KMS-11 (cell line): ENCODE results near the gene FYN.

Experiments used
- H2AFZ ChIP-seq: fragments of 200-600 bp; sonication (generic); 2 replicates; pipeline ENCODE4 v1.6.1; 2016; ENCODE audit warnings: antibody characterized with exemption, mixed run types, low read depth
- H3K27ac ChIP-seq: fragments of 200-600 bp; sonication (generic); 2 replicates; pipeline ENCODE4 v1.6.1; 2016; ENCODE audit warnings: mild to moderate bottlenecking, mixed run types
- H3K27me3 ChIP-seq: fragments of 200-600 bp; sonication (generic); 2 replicates; pipeline ENCODE4 v1.6.1; 2017; ENCODE audit warnings: mild to moderate bottlenecking, low read depth, mixed run types, moderate library complexity; ENCODE audit not compliant: insufficient read depth
- H3K36me3 ChIP-seq: fragments of 200-600 bp; sonication (generic); 2 replicates; pipeline ENCODE4 v1.6.1; 2017; ENCODE audit warnings: mild to moderate bottlenecking, mixed run types; ENCODE audit not compliant: insufficient read depth
- H3K4me1 ChIP-seq: fragments of 200-600 bp; sonication (generic); 2 replicates; pipeline ENCODE4 v1.6.1; 2016; ENCODE audit warnings: mild to moderate bottlenecking, low read depth, mixed run types; ENCODE audit not compliant: poor library complexity, severe bottlenecking
- H3K4me2 ChIP-seq: fragments of 200-600 bp; sonication (generic); 2 replicates; pipeline ENCODE4 v1.7.0; 2016; ENCODE audit warnings: mild to moderate bottlenecking, mixed run types
- H3K4me3 ChIP-seq: fragments of 200-600 bp; sonication (generic); IDR thresholded peaks from 2 replicates; pipeline ENCODE4 v1.6.1; 2017; ENCODE audit warnings: low read depth, low read length, mixed read lengths; ENCODE audit not compliant: insufficient read depth
- H3K79me2 ChIP-seq: fragments of 200-600 bp; sonication (generic); 2 replicates; pipeline ENCODE4 v1.6.1; 2016; ENCODE audit warnings: low read depth, mixed run types; ENCODE audit not compliant: insufficient read depth
- H3K9ac ChIP-seq: fragments of 200-600 bp; sonication (generic); 2 replicates; pipeline ENCODE4 v1.6.1; 2016; ENCODE audit warnings: mild to moderate bottlenecking, mixed run types
- H4K20me1 ChIP-seq: fragments of 200-600 bp; sonication (generic); 2 replicates; pipeline ENCODE4 v1.6.1; 2016; ENCODE audit warnings: mild to moderate bottlenecking, mixed run types; ENCODE audit not compliant: insufficient read depth
- CTCF ChIP-seq: fragments of 200-600 bp; sonication (generic); conservative IDR thresholded peaks from 2 replicates; pipeline ENCODE4 v1.6.1; 2017; ENCODE audit warnings: low read depth, mild to moderate bottlenecking, antibody characterized with exemption, low read length, moderate library complexity, mixed read lengths

The FYN gene

GRCh38 chr6:111824608-111825337 is 48.5 kb downstream of the FYN start:
- H3K27ac ChIP-seq, result no peak overlapping the region
- H3K4me3 ChIP-seq, result no peak overlapping the region
- H3K79me2 ChIP-seq, result no peaks in the 10 kb centered on the region
- H3K4me1 ChIP-seq, result peaks cover 16% of the 10 kb centered on the region
- no peak overlapping the region for H3K9ac ChIP-seq
- H4K20me1 ChIP-seq, result no peaks in the 10 kb centered on the region
- TF ChIP-seq CTCF, result no peak
- no peak overlapping the region for H2AFZ ChIP-seq
- no peak overlapping the region for H3K4me2 ChIP-seq
- H3K36me3 ChIP-seq, result no peaks in the 10 kb centered on the region
- no peaks in the 10 kb centered on the region for H3K27me3 ChIP-seq

GRCh38 chr6:111823831-111824607 is 49.2 kb downstream of the FYN start:
- Histone ChIP-seq H3K4me3 (no peak overlapping the region), H3K36me3 (no peaks in the 10 kb centered on the region), H3K79me2 (no peaks in the 10 kb centered on the region), H4K20me1 (no peaks in the 10 kb centered on the region), H3K27ac (no peak overlapping the region), H3K4me2 (no peak overlapping the region), H3K4me1 (peaks cover 15% of the 10 kb centered on the region), H3K9ac (no peak overlapping the region), H2AFZ (no peak overlapping the region), H3K27me3 (no peaks in the 10 kb centered on the region)
- no peak for TF ChIP-seq CTCF

- Histone ChIP-seq H2AFZ (no peak overlapping the region), H3K4me3 (no peak overlapping the region), H3K27me3 (no peaks in the 10 kb centered on the region), H3K36me3 (no peaks in the 10 kb centered on the region), H3K4me1 (peaks cover 15% of the 10 kb centered on the region), H4K20me1 (no peaks in the 10 kb centered on the region), H3K79me2 (no peaks in the 10 kb centered on the region), H3K4me2 (no peak overlapping the region), H3K9ac (no peak overlapping the region), H3K27ac (no peak overlapping the region)
- no peak for TF ChIP-seq CTCF
Measured at GRCh38 chr6:111823012-111823411, 50.2 kb downstream of the FYN start.

- no peak overlapping the region for H3K9ac ChIP-seq
- H2AFZ ChIP-seq, result no peak overlapping the region
- no peak overlapping the region for H3K4me3 ChIP-seq
- H3K4me2 ChIP-seq, result no peak overlapping the region
- no peak for TF ChIP-seq CTCF
- H3K36me3 ChIP-seq, result no peaks in the 10 kb centered on the region
- H3K27ac ChIP-seq, result no peak overlapping the region
- no peaks in the 10 kb centered on the region for H4K20me1 ChIP-seq
- H3K4me1 ChIP-seq, result peaks cover 10% of the 10 kb centered on the region
- H3K79me2 ChIP-seq, result no peaks in the 10 kb centered on the region
- no peaks in the 10 kb centered on the region for H3K27me3 ChIP-seq
Measured at GRCh38 chr6:111819458-111819857, 53.8 kb downstream of the FYN start.
